ENCODE results near the gene IGSF21. TPM values are rescaled to one million over a fixed set of nuclear protein-coding genes. Genes with fewer than 3 reads are reported as not detected.

IGSF21 gene
- polyA plus RNA-seq, 1 of the 3 experiments (the other 2 are of a cell fraction) = not detected

DNA sequence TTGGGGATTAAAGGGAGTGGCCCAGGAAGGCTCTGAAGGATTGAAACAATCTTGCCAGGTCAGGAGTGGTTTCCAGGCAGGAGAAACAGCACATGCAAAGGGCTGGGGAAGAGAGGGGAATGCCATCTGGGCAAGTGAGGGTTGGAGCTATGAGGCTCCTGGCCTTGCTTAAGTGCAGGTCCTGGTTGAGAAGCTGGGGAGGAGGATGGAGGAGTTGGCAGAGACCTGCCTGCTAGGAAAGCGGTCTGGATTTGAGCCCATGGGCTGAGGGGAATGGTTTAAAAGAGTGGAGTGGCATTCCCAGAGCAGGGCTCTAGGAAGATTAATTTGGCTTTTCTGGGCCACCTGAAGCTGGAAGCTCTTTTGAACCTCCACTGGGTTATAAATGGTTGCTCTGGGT is 9.2 kb downstream of the IGSF21 start:
- Histone ChIP-seq H4K20me1 (ENCODE audit: insufficient read depth) (no peaks in the 10 kb centered on the region), H3K4me1 (ENCODE audit: control insufficient read depth in 1 of 2, insufficient read depth in 2 of 2, low read depth in 1 of 2, low read length in 1 of 2) (no peaks in the 10 kb centered on the region; a peak in 1 of 4 replicates), H3F3A (replicated peaks; ENCODE audit: insufficient read depth) (no peaks in the 10 kb centered on the region), H3K9me2 (no peaks in the 10 kb centered on the region), H3K79me2 (ENCODE audit: insufficient read depth) (no peaks in the 10 kb centered on the region), H3K27ac (ENCODE audit: low read depth in 2 of 2, low read length in 1 of 2) (no peak overlapping the region), H3K36me3 (replicated peaks in 1 of 2; ENCODE audit: control insufficient read depth in 1 of 2, insufficient read depth in 2 of 2, low read length in 1 of 2) (no peaks in the 10 kb centered on the region), H3K4me2 (no peak overlapping the region), H3K9me3 (no peaks in the 10 kb centered on the region), H3K4me3 (ENCODE audit: low read depth in 2 of 2, low read length in 1 of 2) (no peak overlapping the region), H2AFZ (ENCODE audit: low read depth) (no peak overlapping the region), H3K27me3 (ENCODE audit: insufficient read depth) (no peaks in the 10 kb centered on the region), H3K9ac (no peak overlapping the region)
- WGBS (ENCODE audit: low lambda C conversion rate) = 45% methylated on average over 1 of the region's 1 CpG
- no peak for DNase-seq
- ChIA-PET CTCF (interaction anchor here (0.8 to 1.8 kb wide), 5 partner anchors 9 to 34 kb away, joined by 3 to 4 read pairs (median 3); partner anchors contain the start of gene IGSF21), POLR2A (no interaction called here)
- TF ChIP-seq YY1 (IDR thresholded peaks at IDR 0.05; ENCODE audit: low read depth) (no peak), GABPA (IDR thresholded peaks at IDR 0.05; ENCODE audit: low read depth) (no peak), ELF1 (IDR thresholded peaks at IDR 0.05) (no peak), RXRA (IDR thresholded peaks at IDR 0.05; ENCODE audit: borderline replicate concordance, low read depth) (no peak), TEAD4 (IDR thresholded peaks at IDR 0.05; ENCODE audit: borderline replicate concordance, insufficient read depth) (no peak), NRF1 (IDR thresholded peaks at IDR 0.05; ENCODE audit: low read depth, low read length) (no peak), EP300 (IDR thresholded peaks at IDR 0.05; ENCODE audit: borderline replicate concordance in 1 of 2, low read depth in 1 of 2, low read length in 1 of 2) (no peak), MEF2A (IDR thresholded peaks at IDR 0.05; ENCODE audit: borderline replicate concordance, low read depth) (no peak), POLR2AphosphoS5 (IDR thresholded peaks at IDR 0.05; ENCODE audit: low read depth, low read length) (no peak)
- TF ChIP-seq, protein P1, sequence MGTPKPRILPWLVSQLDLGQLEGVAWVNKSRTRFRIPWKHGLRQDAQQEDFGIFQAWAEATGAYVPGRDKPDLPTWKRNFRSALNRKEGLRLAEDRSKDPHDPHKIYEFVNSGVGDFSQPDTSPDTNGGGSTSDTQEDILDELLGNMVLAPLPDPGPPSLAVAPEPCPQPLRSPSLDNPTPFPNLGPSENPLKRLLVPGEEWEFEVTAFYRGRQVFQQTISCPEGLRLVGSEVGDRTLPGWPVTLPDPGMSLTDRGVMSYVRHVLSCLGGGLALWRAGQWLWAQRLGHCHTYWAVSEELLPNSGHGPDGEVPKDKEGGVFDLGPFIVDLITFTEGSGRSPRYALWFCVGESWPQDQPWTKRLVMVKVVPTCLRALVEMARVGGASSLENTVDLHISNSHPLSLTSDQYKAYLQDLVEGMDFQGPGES (IDR thresholded peaks at IDR 0.05; ENCODE audit: low read depth, low read length) = no peak
- TF ChIP-seq, protein P2, sequence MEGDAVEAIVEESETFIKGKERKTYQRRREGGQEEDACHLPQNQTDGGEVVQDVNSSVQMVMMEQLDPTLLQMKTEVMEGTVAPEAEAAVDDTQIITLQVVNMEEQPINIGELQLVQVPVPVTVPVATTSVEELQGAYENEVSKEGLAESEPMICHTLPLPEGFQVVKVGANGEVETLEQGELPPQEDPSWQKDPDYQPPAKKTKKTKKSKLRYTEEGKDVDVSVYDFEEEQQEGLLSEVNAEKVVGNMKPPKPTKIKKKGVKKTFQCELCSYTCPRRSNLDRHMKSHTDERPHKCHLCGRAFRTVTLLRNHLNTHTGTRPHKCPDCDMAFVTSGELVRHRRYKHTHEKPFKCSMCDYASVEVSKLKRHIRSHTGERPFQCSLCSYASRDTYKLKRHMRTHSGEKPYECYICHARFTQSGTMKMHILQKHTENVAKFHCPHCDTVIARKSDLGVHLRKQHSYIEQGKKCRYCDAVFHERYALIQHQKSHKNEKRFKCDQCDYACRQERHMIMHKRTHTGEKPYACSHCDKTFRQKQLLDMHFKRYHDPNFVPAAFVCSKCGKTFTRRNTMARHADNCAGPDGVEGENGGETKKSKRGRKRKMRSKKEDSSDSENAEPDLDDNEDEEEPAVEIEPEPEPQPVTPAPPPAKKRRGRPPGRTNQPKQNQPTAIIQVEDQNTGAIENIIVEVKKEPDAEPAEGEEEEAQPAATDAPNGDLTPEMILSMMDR (IDR thresholded peaks at IDR 0.05) = no peak
- TF ChIP-seq, protein P3, sequence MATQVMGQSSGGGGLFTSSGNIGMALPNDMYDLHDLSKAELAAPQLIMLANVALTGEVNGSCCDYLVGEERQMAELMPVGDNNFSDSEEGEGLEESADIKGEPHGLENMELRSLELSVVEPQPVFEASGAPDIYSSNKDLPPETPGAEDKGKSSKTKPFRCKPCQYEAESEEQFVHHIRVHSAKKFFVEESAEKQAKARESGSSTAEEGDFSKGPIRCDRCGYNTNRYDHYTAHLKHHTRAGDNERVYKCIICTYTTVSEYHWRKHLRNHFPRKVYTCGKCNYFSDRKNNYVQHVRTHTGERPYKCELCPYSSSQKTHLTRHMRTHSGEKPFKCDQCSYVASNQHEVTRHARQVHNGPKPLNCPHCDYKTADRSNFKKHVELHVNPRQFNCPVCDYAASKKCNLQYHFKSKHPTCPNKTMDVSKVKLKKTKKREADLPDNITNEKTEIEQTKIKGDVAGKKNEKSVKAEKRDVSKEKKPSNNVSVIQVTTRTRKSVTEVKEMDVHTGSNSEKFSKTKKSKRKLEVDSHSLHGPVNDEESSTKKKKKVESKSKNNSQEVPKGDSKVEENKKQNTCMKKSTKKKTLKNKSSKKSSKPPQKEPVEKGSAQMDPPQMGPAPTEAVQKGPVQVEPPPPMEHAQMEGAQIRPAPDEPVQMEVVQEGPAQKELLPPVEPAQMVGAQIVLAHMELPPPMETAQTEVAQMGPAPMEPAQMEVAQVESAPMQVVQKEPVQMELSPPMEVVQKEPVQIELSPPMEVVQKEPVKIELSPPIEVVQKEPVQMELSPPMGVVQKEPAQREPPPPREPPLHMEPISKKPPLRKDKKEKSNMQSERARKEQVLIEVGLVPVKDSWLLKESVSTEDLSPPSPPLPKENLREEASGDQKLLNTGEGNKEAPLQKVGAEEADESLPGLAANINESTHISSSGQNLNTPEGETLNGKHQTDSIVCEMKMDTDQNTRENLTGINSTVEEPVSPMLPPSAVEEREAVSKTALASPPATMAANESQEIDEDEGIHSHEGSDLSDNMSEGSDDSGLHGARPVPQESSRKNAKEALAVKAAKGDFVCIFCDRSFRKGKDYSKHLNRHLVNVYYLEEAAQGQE (IDR thresholded peaks at IDR 0.05; ENCODE audit: low read depth, low read length) = no peak
- TF ChIP-seq, protein P4, sequence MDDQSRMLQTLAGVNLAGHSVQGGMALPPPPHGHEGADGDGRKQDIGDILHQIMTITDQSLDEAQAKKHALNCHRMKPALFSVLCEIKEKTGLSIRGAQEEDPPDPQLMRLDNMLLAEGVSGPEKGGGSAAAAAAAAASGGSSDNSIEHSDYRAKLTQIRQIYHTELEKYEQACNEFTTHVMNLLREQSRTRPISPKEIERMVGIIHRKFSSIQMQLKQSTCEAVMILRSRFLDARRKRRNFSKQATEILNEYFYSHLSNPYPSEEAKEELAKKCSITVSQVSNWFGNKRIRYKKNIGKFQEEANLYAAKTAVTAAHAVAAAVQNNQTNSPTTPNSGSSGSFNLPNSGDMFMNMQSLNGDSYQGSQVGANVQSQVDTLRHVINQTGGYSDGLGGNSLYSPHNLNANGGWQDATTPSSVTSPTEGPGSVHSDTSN (IDR thresholded peaks at IDR 0.05) = no peak
